Inferior parietal cortex (tissue), 1 donor: ENCODE results near the gene S100A6.
"Not testable (repeated sequence)": the region's sequence is repeated elsewhere in the genome, so short reads cannot be mapped to it uniquely, and the experiment has no call there.

ENCODE experiments used
- DNase-seq: peaks from one replicate; pipeline ENCODE4 v3.0.0-alpha.2; 2016; ENCODE audit errors: extremely low spot score

Gene S100A6

GRCh38 chr1:153563991-153564390 is 28.2 kb upstream of the S100A6 start:
- DNase-seq: no peak

- DNase-seq: no peak
These were observed 27.7 kb upstream of the S100A6 start for GRCh38 chr1:153563483-153563901.

- DNase-seq: not testable (repeated sequence)
These were observed 26.2 kb upstream of the S100A6 start for GRCh38 chr1:153562021-153562420.

- DNase-seq: no peak
These were observed 25.7 kb upstream of the S100A6 start for GRCh38 chr1:153561466-153561985.

GRCh38 chr1:153560771-153561465 is 25.1 kb upstream of the S100A6 start:
- DNase-seq: no peak

- no peak for DNase-seq
These were observed 24.4 kb upstream of the S100A6 start for GRCh38 chr1:153560241-153560640.

GRCh38 chr1:153557877-153558276 is 22.1 kb upstream of the S100A6 start:
- DNase-seq: no peak

GRCh38 chr1:153556348-153556747 is 20.6 kb upstream of the S100A6 start:
- DNase-seq: no peak

- no peak for DNase-seq
These were observed 18.2 kb upstream of the S100A6 start for GRCh38 chr1:153553830-153554541.

- no peak for DNase-seq
These were observed 17.3 kb upstream of the S100A6 start for GRCh38 chr1:153553096-153553495.

- DNase-seq: no peak
These were observed 16.5 kb upstream of the S100A6 start for GRCh38 chr1:153552335-153552734.

- no peak for DNase-seq
These were observed 15.2 kb upstream of the S100A6 start for GRCh38 chr1:153550827-153551500.

- DNase-seq: no peak
These were observed 14.6 kb upstream of the S100A6 start for GRCh38 chr1:153550398-153550758.

- DNase-seq: no peak
These were observed 14.1 kb upstream of the S100A6 start for GRCh38 chr1:153549741-153550397.

GRCh38 chr1:153548722-153549688 is 13.2 kb upstream of the S100A6 start, which contains the start of gene S100A3:
S100A3 (minus strand) TSS chr1:153549258; CDS start chr1:153548485, 773 bp downstream.
- DNase-seq: no peak

- DNase-seq: no peak
These were observed 12.1 kb upstream of the S100A6 start for GRCh38 chr1:153547560-153548551.

GRCh38 chr1:153546796-153547559 is 11.2 kb upstream of the S100A6 start:
- DNase-seq: no peak

GRCh38 chr1:153546371-153546770 is 10.6 kb upstream of the S100A6 start:
- DNase-seq: no peak
